ENCODE results near the gene MTAP.
A peak's percentile ranks its signal among the peaks of the same experiment; 100 is the strongest.

GRCh38 chr9:21883642-21884041 lies 81.2 kb downstream of the MTAP start:
- TF ChIP-seq, protein P1, sequence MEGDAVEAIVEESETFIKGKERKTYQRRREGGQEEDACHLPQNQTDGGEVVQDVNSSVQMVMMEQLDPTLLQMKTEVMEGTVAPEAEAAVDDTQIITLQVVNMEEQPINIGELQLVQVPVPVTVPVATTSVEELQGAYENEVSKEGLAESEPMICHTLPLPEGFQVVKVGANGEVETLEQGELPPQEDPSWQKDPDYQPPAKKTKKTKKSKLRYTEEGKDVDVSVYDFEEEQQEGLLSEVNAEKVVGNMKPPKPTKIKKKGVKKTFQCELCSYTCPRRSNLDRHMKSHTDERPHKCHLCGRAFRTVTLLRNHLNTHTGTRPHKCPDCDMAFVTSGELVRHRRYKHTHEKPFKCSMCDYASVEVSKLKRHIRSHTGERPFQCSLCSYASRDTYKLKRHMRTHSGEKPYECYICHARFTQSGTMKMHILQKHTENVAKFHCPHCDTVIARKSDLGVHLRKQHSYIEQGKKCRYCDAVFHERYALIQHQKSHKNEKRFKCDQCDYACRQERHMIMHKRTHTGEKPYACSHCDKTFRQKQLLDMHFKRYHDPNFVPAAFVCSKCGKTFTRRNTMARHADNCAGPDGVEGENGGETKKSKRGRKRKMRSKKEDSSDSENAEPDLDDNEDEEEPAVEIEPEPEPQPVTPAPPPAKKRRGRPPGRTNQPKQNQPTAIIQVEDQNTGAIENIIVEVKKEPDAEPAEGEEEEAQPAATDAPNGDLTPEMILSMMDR (IDR thresholded peaks at IDR 0.05; ENCODE audit: low read length), result peak; percentile 37; the same call in 1 of the 2 replicates
- TF ChIP-seq EZH2 (optimal IDR thresholded peaks at IDR 0.05; ENCODE audit: low read depth, low read length), result no peak
- no peak for TF ChIP-seq EZH2phosphoT487 (IDR thresholded peaks at IDR 0.05; ENCODE audit: low read length)

Measured in MM.1S (cell line).